ENCODE results near the gene ELFN2.
A peak's percentile ranks its signal among the peaks of the same experiment; 100 is the strongest.

Gene ELFN2

DNA sequence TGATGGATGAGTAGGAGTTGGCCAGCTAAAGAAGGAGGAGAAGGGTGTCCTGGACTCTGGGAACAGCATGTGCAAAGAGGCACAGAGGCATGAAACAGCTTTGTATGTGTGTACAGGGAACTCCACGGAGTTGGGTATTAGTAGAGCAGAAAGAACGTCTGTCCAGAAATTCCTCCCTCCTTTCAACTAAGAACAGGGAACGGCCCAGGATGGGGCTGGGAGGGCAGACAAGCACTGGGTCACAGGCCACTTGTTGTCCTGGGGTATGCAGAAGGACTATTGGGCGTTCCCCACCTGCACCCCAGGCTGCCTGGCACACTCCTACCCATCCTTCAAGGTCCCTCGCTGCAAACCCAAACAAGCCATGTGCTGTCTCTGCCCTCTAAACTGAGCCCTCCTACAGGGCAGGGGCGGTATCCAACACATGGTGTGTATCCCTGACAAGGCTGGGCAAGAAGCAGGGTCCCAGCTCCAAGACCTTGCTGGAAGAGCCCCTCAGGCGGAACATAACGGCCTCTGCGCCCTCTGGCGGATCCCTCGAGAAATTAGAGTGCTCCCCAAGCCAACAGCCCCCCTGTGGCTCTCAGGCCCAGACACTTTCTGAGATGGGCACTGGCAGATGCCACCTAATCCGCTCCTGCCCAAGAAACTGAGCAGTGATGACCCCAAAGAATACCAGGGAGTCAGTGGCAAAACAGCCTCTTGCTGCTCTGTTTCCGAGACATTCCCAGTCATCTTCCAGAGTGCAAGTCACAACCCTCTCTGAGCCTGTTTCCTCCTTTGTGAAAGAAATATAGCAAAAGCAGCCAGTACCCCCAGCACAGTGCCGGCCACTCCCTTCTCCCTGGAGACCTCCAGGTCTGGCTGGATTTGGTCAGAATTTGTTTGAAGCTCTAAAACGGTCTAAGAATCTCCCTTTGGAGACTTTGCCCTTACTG, 1.6 kb upstream of the ELFN2 start:
- H3K9ac ChIP-seq (ENCODE audit: low read depth, low read length, poor library complexity, severe bottlenecking), result no peak overlapping the region
- no peaks in the 10 kb centered on the region for H3K79me2 ChIP-seq (ENCODE audit: insufficient read depth, low read length)
- H3K36me3 ChIP-seq (ENCODE audit: insufficient read depth, low read length), result no peaks in the 10 kb centered on the region
- H3K9me3 ChIP-seq (ENCODE audit: insufficient read depth, low read depth, low read length), result no peaks in the 10 kb centered on the region
- H3K9me2 ChIP-seq (replicated peaks; ENCODE audit: low read depth, low read length), result no peaks in the 10 kb centered on the region
- TF ChIP-seq EZH2phosphoT487 (IDR thresholded peaks at IDR 0.05; ENCODE audit: borderline replicate concordance), result no peak
- TF ChIP-seq, protein P1, sequence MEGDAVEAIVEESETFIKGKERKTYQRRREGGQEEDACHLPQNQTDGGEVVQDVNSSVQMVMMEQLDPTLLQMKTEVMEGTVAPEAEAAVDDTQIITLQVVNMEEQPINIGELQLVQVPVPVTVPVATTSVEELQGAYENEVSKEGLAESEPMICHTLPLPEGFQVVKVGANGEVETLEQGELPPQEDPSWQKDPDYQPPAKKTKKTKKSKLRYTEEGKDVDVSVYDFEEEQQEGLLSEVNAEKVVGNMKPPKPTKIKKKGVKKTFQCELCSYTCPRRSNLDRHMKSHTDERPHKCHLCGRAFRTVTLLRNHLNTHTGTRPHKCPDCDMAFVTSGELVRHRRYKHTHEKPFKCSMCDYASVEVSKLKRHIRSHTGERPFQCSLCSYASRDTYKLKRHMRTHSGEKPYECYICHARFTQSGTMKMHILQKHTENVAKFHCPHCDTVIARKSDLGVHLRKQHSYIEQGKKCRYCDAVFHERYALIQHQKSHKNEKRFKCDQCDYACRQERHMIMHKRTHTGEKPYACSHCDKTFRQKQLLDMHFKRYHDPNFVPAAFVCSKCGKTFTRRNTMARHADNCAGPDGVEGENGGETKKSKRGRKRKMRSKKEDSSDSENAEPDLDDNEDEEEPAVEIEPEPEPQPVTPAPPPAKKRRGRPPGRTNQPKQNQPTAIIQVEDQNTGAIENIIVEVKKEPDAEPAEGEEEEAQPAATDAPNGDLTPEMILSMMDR (conservative IDR thresholded peaks at IDR 0.05; ENCODE audit: low read length), result peak; percentile 94
- H3F3A ChIP-seq (ENCODE audit: low read depth), result no peaks in the 10 kb centered on the region
- no peaks in the 10 kb centered on the region for H4K20me1 ChIP-seq (ENCODE audit: insufficient read depth, low read length, poor library complexity, severe bottlenecking)
- no peak overlapping the region for H3K4me2 ChIP-seq (ENCODE audit: low read depth, low read length, poor library complexity, severe bottlenecking)
- no peak overlapping the region for H2AFZ ChIP-seq (ENCODE audit: low read length)
- H3K27me3 ChIP-seq (ENCODE audit: insufficient read depth, low read length, poor library complexity, severe bottlenecking), result no peaks in the 10 kb centered on the region
- H3K4me1 ChIP-seq (ENCODE audit: insufficient read depth, low read length, poor library complexity, severe bottlenecking), result peaks cover 3% of the 10 kb centered on the region
- no peak overlapping the region for H3K4me3 ChIP-seq (ENCODE audit: low read length, poor library complexity, severe bottlenecking)

DNA sequence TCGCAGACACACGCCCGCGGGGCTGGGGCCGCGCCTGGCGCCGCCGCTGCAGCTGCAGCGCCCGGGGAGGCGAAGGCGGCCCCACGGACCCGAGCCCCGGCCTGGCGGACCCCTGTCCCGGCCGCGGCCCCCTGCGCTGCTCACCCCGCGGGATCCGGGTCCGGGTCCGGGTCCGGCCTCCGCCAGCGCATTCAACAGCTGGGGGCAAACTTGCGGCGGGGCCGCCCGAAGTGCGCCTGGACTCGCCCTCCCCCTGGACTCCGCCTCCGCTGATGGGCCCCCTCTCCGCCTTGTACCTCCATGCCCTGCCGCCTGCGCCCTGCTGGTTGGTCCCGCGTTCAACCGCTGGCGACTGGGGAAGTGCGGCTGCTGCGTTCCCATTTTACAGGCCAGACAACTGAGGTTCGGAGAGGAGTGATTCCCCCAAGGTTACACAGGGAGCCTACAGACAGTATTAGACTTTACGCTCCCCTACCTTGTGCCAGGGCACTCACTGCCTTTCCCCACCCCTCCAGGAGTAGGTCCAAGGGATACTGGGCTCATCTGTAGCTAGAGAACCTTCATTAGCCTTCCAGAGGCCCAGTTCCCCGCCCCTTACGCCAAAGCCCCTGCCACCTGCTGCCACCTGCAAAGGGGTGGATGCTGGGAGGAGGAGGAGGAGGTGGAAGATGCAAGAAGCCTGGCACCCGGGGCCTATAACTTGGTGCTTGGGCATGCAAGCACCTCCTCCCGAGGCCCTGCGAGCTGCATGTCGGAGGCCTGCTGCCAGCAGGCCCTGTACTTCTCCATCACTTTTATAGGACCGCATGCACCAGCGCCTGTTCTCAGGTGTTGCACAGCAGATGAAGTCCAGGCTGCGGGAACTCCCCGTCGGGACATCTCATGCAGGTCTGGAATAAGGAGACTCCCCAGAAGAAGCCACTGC, 694 bp upstream of the ELFN2 start:
- Histone ChIP-seq H3F3A (ENCODE audit: low read depth) (no peaks in the 10 kb centered on the region), H3K9me3 (ENCODE audit: insufficient read depth, low read depth, low read length) (no peaks in the 10 kb centered on the region), H3K4me2 (ENCODE audit: low read depth, low read length, poor library complexity, severe bottlenecking) (no peak overlapping the region), H3K27me3 (ENCODE audit: insufficient read depth, low read length, poor library complexity, severe bottlenecking) (no peaks in the 10 kb centered on the region), H3K36me3 (ENCODE audit: insufficient read depth, low read length) (no peaks in the 10 kb centered on the region), H3K4me1 (ENCODE audit: insufficient read depth, low read length, poor library complexity, severe bottlenecking) (peaks cover 3% of the 10 kb centered on the region), H3K9ac (ENCODE audit: low read depth, low read length, poor library complexity, severe bottlenecking) (no peak overlapping the region), H2AFZ (ENCODE audit: low read length) (no peak overlapping the region), H3K4me3 (ENCODE audit: low read length, poor library complexity, severe bottlenecking) (no peak overlapping the region), H4K20me1 (ENCODE audit: insufficient read depth, low read length, poor library complexity, severe bottlenecking) (no peaks in the 10 kb centered on the region), H3K9me2 (replicated peaks; ENCODE audit: low read depth, low read length) (no peaks in the 10 kb centered on the region), H3K79me2 (ENCODE audit: insufficient read depth, low read length) (no peaks in the 10 kb centered on the region)
- TF ChIP-seq, protein P1 (conservative IDR thresholded peaks at IDR 0.05; ENCODE audit: low read length), result no peak
- TF ChIP-seq EZH2phosphoT487 (IDR thresholded peaks at IDR 0.05; ENCODE audit: borderline replicate concordance), result no peak

DNA sequence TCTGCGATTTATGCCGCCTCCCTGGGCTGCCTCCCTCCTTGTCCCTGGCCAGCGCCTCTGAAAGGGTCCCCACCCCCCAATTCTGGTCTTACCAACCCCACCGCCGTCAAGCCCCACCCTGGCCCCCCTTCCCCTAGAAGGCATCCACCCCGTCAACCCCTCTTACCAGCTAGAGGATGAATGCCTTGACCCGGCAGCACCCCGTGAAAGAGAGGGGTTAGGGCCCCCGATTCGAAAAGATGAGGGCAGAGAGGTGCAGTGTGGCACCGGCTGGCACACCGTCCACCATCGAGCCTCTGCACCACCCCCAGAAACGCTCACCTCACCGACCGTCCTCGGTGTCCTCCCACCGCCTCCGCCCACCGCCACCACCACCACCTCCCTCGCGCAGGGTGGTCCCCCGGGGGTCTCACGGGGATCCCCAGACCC, 559 bp downstream of the ELFN2 start:
- no peak overlapping the region for H3K4me3 ChIP-seq (ENCODE audit: low read length, poor library complexity, severe bottlenecking)
- H3K79me2 ChIP-seq (ENCODE audit: insufficient read depth, low read length), result no peaks in the 10 kb centered on the region
- H3K4me1 ChIP-seq (ENCODE audit: insufficient read depth, low read length, poor library complexity, severe bottlenecking), result peaks cover 3% of the 10 kb centered on the region
- no peak overlapping the region for H3K4me2 ChIP-seq (ENCODE audit: low read depth, low read length, poor library complexity, severe bottlenecking)
- no peaks in the 10 kb centered on the region for H3K9me2 ChIP-seq (replicated peaks; ENCODE audit: low read depth, low read length)
- no peaks in the 10 kb centered on the region for H3K27me3 ChIP-seq (ENCODE audit: insufficient read depth, low read length, poor library complexity, severe bottlenecking)
- H3K9me3 ChIP-seq (ENCODE audit: insufficient read depth, low read depth, low read length), result no peaks in the 10 kb centered on the region
- no peak overlapping the region for H3K9ac ChIP-seq (ENCODE audit: low read depth, low read length, poor library complexity, severe bottlenecking)
- TF ChIP-seq EZH2phosphoT487 (IDR thresholded peaks at IDR 0.05; ENCODE audit: borderline replicate concordance), result no peak
- TF ChIP-seq, protein P1 (conservative IDR thresholded peaks at IDR 0.05; ENCODE audit: low read length), result no peak
- no peaks in the 10 kb centered on the region for H3F3A ChIP-seq (ENCODE audit: low read depth)
- no peaks in the 10 kb centered on the region for H3K36me3 ChIP-seq (ENCODE audit: insufficient read depth, low read length)
- no peak overlapping the region for H2AFZ ChIP-seq (ENCODE audit: low read length)
- no peaks in the 10 kb centered on the region for H4K20me1 ChIP-seq (ENCODE audit: insufficient read depth, low read length, poor library complexity, severe bottlenecking)

Measured in Loucy (cell line).